ENCODE measurements around the gene RASGRP1. TPM values are rescaled to one million over a fixed set of nuclear protein-coding genes. Genes with fewer than 3 reads are reported as not detected.

Gene RASGRP1
- total RNA-seq, 2 experiments from 2014 or later, result 66.6 to 69.7 TPM

DNA sequence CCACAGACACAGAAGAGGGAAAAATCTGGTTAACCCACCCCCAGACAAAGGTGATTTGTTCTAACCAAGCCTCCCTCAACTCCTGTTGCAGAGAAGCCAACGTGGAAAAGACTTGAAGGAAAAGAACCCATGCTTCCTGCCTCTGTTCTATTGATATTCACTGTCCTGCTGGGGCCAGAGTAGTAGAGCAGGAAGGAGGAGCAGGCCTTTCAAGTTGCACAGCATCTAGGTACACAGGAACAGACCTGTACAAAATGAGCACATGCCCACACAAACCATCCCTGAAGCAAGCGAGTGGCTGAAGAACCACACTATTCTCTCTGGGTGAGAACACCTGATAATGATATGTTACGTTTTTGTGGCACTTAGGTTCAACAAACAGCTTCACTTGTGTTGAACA is 29.9 kb downstream of the RASGRP1 start:
- ChIA-PET POLR2A (interaction anchor here (1.1 to 1.8 kb wide), 8 partner anchors 13 to 165 kb away, joined by 3 to 8 read pairs (median 4); partner anchors contain the start of gene RASGRP1), CTCF (interaction anchor here (1.0 to 3.6 kb wide), 4 partner anchors 29 to 165 kb away, joined by 3 to 20 read pairs (median 8); partner anchors contain the start of gene RASGRP1)
- H3K4me3 Mint-ChIP-seq, result peak overlapping the region; percentile 62
- Histone ChIP-seq H3K4me1 (ENCODE audit: insufficient read depth, low read length) (peaks cover 84% of the 10 kb centered on the region), H3K9me3 (ENCODE audit: control insufficient read depth in 1 of 2, insufficient read depth in 1 of 2, low read length in 2 of 2) (no peaks in the 10 kb centered on the region), H3K36me3 (ENCODE audit: insufficient read depth, low read length) (peaks cover 75% of the 10 kb centered on the region), H3K27me3 (ENCODE audit: control insufficient read depth in 1 of 2, insufficient read depth in 2 of 2, low read length in 2 of 2) (no peaks in the 10 kb centered on the region), H3K27ac (ENCODE audit: low read depth in 1 of 2, low read length in 2 of 2) (peak overlapping the region; percentile 34 to 36), H3K4me3 (ENCODE audit: low read length) (no peak overlapping the region)
- TF ChIP-seq, protein P1, sequence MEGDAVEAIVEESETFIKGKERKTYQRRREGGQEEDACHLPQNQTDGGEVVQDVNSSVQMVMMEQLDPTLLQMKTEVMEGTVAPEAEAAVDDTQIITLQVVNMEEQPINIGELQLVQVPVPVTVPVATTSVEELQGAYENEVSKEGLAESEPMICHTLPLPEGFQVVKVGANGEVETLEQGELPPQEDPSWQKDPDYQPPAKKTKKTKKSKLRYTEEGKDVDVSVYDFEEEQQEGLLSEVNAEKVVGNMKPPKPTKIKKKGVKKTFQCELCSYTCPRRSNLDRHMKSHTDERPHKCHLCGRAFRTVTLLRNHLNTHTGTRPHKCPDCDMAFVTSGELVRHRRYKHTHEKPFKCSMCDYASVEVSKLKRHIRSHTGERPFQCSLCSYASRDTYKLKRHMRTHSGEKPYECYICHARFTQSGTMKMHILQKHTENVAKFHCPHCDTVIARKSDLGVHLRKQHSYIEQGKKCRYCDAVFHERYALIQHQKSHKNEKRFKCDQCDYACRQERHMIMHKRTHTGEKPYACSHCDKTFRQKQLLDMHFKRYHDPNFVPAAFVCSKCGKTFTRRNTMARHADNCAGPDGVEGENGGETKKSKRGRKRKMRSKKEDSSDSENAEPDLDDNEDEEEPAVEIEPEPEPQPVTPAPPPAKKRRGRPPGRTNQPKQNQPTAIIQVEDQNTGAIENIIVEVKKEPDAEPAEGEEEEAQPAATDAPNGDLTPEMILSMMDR (IDR thresholded peaks at IDR 0.05), result no peak
- H3K36me3 Mint-ChIP-seq (ENCODE audit: low read depth), result peaks cover 89% of the 10 kb centered on the region
- intact Hi-C loops (cut with DNase I, micrococcal nuclease), result loop anchor here in 1 of 2 experiments (10.0 kb wide), 1 partner anchor 50 kb away; no protein-coding TSS in a partner anchor
- ATAC-seq (ENCODE audit: poor library complexity) (no peak), DNase-seq (no peak)
- H3K9me3 Mint-ChIP-seq, result no peaks in the 10 kb centered on the region
- H3K4me1 Mint-ChIP-seq (ENCODE audit: low read depth), result peaks cover 99% of the 10 kb centered on the region
- no peaks in the 10 kb centered on the region for H3K27me3 Mint-ChIP-seq
- H3K27ac Mint-ChIP-seq, result peak overlapping the region; percentile 80

DNA sequence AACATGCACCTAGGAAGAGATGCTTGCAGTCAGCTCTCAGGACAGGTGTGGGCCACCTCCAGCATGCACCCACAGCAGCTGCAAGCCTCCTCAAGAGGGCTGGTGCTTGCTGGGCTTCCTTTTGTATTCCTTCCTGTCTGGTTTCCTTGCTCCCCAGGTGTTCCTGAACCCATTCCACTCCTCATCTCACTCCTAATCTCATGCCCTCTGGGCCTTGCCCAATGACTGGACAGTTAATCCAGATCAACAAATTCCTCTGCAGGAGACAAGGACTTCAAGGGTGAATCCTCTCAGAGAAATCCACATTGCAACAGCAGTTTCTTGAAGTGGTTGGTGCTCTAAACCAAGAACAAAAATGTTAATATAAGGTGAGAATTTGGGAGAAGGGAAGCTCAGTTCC is 30.7 kb downstream of the RASGRP1 start:
- H3K4me1 Mint-ChIP-seq (ENCODE audit: low read depth), result peaks cover 99% of the 10 kb centered on the region
- no peak for ATAC-seq (ENCODE audit: poor library complexity)
- H3K4me1 ChIP-seq (ENCODE audit: insufficient read depth, low read length), result peaks cover 81% of the 10 kb centered on the region

DNA sequence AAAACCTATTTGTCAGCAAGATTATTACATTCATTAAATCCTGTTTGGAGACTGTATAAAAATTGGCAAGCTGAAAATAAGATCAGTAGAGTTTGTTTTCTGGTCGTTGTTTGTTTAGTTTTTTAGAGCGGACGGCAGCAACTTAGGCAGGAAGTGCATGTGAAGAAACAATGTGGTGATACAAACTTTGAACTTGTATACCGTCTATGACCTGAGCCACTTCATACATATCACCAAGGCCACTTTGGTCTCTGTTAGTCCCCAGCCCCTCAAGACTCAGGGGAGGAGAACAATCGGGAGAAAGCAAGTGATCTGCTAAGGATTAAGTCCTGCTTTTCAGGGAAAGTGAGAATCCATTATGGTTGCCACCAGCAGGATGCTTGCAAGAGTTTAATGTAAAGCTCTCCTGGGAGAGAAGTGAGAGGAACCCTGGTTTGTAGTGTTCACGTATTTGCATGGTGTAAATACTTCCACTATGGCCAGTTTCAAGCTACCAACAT is 31.1 kb downstream of the RASGRP1 start:
- H3K27me3 Mint-ChIP-seq, result no peaks in the 10 kb centered on the region
- intact Hi-C loops (cut with DNase I, micrococcal nuclease), result loop anchor here in 1 of 2 experiments (10.0 kb wide), 1 partner anchor 49 kb away; no protein-coding TSS in a partner anchor
- ChIA-PET POLR2A (interaction anchor here (0.6 to 1.7 kb wide), 7 partner anchors 9 to 157 kb away, joined by 3 to 6 read pairs (median 4); no protein-coding TSS in a partner anchor), CTCF (interaction anchor here (0.7 to 3.6 kb wide), 7 partner anchors 9 to 174 kb away, joined by 3 to 20 read pairs (median 3); partner anchors contain the start of gene RASGRP1)
- no peaks in the 10 kb centered on the region for H3K27me3 ChIP-seq (ENCODE audit: control insufficient read depth in 1 of 2, insufficient read depth in 2 of 2, low read length in 2 of 2)
- H3K36me3 Mint-ChIP-seq (ENCODE audit: low read depth), result peaks cover 100% of the 10 kb centered on the region
- no peaks in the 10 kb centered on the region for H3K9me3 Mint-ChIP-seq
- TF ChIP-seq, protein P1 (IDR thresholded peaks at IDR 0.05), result no peak
- H3K27ac Mint-ChIP-seq, result peak overlapping the region; percentile 80
- no peaks in the 10 kb centered on the region for H3K9me3 ChIP-seq (ENCODE audit: control insufficient read depth in 1 of 2, insufficient read depth in 1 of 2, low read length in 2 of 2)
- H3K4me3 Mint-ChIP-seq, result peak overlapping the region; percentile 72
- H3K4me1 ChIP-seq (ENCODE audit: insufficient read depth, low read length), result peaks cover 76% of the 10 kb centered on the region
- H3K27ac ChIP-seq (ENCODE audit: low read depth in 1 of 2, low read length in 2 of 2), result peak overlapping the region in 1 of 2 donors; percentile 34
- H3K36me3 ChIP-seq (ENCODE audit: insufficient read depth, low read length), result peaks cover 87% of the 10 kb centered on the region
- no peak overlapping the region for H3K4me3 ChIP-seq (ENCODE audit: low read length)
- DNase-seq (no peak), ATAC-seq (ENCODE audit: poor library complexity) (no peak)
- peaks cover 99% of the 10 kb centered on the region for H3K4me1 Mint-ChIP-seq (ENCODE audit: low read depth)

More for the DNA sequence above, 30.7 kb downstream of the RASGRP1 start:
- CTCF ChIA-PET, result interaction anchor here (1.2 to 3.6 kb wide), 4 partner anchors 30 to 174 kb away, joined by 3 to 20 read pairs (median 4); partner anchors contain the start of gene RASGRP1
- TF ChIP-seq, protein P1 (IDR thresholded peaks at IDR 0.05), result no peak
- no peaks in the 10 kb centered on the region for H3K9me3 ChIP-seq (ENCODE audit: control insufficient read depth in 1 of 2, insufficient read depth in 1 of 2, low read length in 2 of 2)
- peak overlapping the region; percentile 72 for H3K4me3 Mint-ChIP-seq
- peaks cover 83% of the 10 kb centered on the region for H3K36me3 ChIP-seq (ENCODE audit: insufficient read depth, low read length)
- intact Hi-C loops (cut with DNase I, micrococcal nuclease), result loop anchor here in 1 of 2 experiments (10.0 kb wide), 1 partner anchor 49 kb away; no protein-coding TSS in a partner anchor
- H3K27me3 ChIP-seq (ENCODE audit: control insufficient read depth in 1 of 2, insufficient read depth in 2 of 2, low read length in 2 of 2), result no peaks in the 10 kb centered on the region
- peak overlapping the region in 1 of 2 donors; percentile 34 for H3K27ac ChIP-seq (ENCODE audit: low read depth in 1 of 2, low read length in 2 of 2)
- peaks cover 97% of the 10 kb centered on the region for H3K36me3 Mint-ChIP-seq (ENCODE audit: low read depth)
- H3K9me3 Mint-ChIP-seq, result no peaks in the 10 kb centered on the region
- no peaks in the 10 kb centered on the region for H3K27me3 Mint-ChIP-seq
- POLR2A ChIA-PET, result interaction anchor here (0.6 to 1.8 kb wide), 8 partner anchors 12 to 118 kb away, joined by 3 to 8 read pairs (median 4); partner anchors contain the start of gene RASGRP1
- H3K27ac Mint-ChIP-seq, result peak overlapping the region; percentile 80
- no peak overlapping the region for H3K4me3 ChIP-seq (ENCODE audit: low read length)
- no peak for DNase-seq
